Fibroblast of lung (primary cell): ENCODE data around the gene HBS1L.

Source experiments
- EZH2 ChIP-seq: IDR thresholded peaks from 2 replicates; pipeline ENCODE4 v1.5.1; 2012; ENCODE audit warnings: low read length, control low read depth, mild to moderate bottlenecking; ENCODE audit errors: missing control alignments
- TF ChIP-seq, protein P1 (sequence below), 2 donors: IDR thresholded peaks in 1 of 2; conservative IDR thresholded peaks in 1 of 2; 1 replicate in 1 of 2; 2 replicates in 1 of 2; pipeline ENCODE4 v1.5.1; 2011 to 2012; ENCODE audit warnings: low read length in 2 of 2, control low read depth in 1 of 2, inconsistent platforms in 1 of 2, low read depth in 1 of 2, mild to moderate bottlenecking in 1 of 2

DNA sequence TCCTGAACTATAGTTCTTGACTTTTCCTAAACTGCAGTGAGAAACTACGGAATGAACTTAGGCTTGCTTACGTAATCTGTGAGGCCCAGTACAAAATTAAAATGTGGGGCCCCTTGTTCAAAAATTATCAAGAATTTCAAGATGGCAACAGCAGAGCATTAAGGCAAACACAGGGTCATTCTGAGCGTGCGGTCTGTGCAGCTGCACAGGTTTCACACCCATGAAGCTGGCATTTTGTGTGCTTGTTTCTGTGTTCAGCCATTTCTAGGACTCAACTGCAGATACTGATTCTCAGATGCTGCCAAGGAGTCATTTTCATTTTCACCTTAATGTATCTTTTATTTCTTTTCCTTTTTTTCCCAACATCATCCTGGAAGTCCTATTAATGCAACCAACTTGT is 49.6 kb upstream of the HBS1L start:
- no peak for TF ChIP-seq EZH2
- TF ChIP-seq, protein P1, sequence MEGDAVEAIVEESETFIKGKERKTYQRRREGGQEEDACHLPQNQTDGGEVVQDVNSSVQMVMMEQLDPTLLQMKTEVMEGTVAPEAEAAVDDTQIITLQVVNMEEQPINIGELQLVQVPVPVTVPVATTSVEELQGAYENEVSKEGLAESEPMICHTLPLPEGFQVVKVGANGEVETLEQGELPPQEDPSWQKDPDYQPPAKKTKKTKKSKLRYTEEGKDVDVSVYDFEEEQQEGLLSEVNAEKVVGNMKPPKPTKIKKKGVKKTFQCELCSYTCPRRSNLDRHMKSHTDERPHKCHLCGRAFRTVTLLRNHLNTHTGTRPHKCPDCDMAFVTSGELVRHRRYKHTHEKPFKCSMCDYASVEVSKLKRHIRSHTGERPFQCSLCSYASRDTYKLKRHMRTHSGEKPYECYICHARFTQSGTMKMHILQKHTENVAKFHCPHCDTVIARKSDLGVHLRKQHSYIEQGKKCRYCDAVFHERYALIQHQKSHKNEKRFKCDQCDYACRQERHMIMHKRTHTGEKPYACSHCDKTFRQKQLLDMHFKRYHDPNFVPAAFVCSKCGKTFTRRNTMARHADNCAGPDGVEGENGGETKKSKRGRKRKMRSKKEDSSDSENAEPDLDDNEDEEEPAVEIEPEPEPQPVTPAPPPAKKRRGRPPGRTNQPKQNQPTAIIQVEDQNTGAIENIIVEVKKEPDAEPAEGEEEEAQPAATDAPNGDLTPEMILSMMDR (conservative IDR thresholded peaks at IDR 0.05 in 1 of 2, IDR thresholded peaks at IDR 0.05 in 1 of 2; ENCODE audit: low read depth in 1 of 2, low read length in 2 of 2): no peak
